NCI-H2196 treated with DMSO at 0.1 percent for 48 hours (cell line): ENCODE results near the gene CHRNA10.

ENCODE experiments used
- DNase-seq: peaks from one replicate; lab custom pipeline; 2025; ENCODE audit not compliant: unreplicated experiment; lab: John Stamatoyannopoulos, UW

Gene CHRNA10

GRCh38 chr11:3635641-3636375, 35.4 kb downstream of the CHRNA10 start:
- no peak for DNase-seq

- no peak for DNase-seq
These were observed 39.0 kb downstream of the CHRNA10 start for GRCh38 chr11:3632070-3632660.

- DNase-seq: no peak
These were observed 39.9 kb downstream of the CHRNA10 start for GRCh38 chr11:3631331-3631730.

GRCh38 chr11:3627291-3627690, 43.9 kb downstream of the CHRNA10 start:
- no peak for DNase-seq

- DNase-seq: no peak
These were observed 44.8 kb downstream of the CHRNA10 start for GRCh38 chr11:3626250-3626960.

GRCh38 chr11:3623767-3624458, 47.3 kb downstream of the CHRNA10 start:
- no peak for DNase-seq

GRCh38 chr11:3623121-3623520, 48.1 kb downstream of the CHRNA10 start:
- no peak for DNase-seq

- no peak for DNase-seq
These were observed 48.7 kb downstream of the CHRNA10 start for GRCh38 chr11:3622521-3622920.

- DNase-seq: no peak
These were observed 53.2 kb downstream of the CHRNA10 start for GRCh38 chr11:3617990-3618389.

- DNase-seq: no peak
These were observed 54.3 kb downstream of the CHRNA10 start for GRCh38 chr11:3616721-3617460.

GRCh38 chr11:3615998-3616397, 55.2 kb downstream of the CHRNA10 start:
- no peak for DNase-seq
